ENCODE results near the gene MYMX.

MYMX gene

GRCh38 chr6:44260451-44261297, 43.9 kb downstream of the MYMX start:
- Histone ChIP-seq H2BK120ac (ENCODE audit: low read depth, low read length) (no peak overlapping the region), H3K27ac (replicated peaks; ENCODE audit: low read length) (no peak overlapping the region), H3K4me2 (ENCODE audit: insufficient read depth, low read length, poor library complexity, severe bottlenecking) (no peak overlapping the region), H2BK12ac (ENCODE audit: low read length) (no peak overlapping the region), H2BK5ac (ENCODE audit: low read length) (no peak overlapping the region), H3K36me3 (replicated peaks in 1 of 2; ENCODE audit: control insufficient read depth in 2 of 2, insufficient read depth in 2 of 2, low read length in 2 of 2) (peaks cover 16 to 54% of the 10 kb centered on the region in 2 donors), H3K9me3 (replicated peaks in 1 of 2; ENCODE audit: control insufficient read depth in 2 of 2, insufficient read depth in 1 of 2, low read depth in 1 of 2, low read length in 2 of 2) (no peaks in the 10 kb centered on the region), H3K9ac (ENCODE audit: low read depth, low read length, poor library complexity) (no peak overlapping the region), H3K4ac (ENCODE audit: low read length) (no peak overlapping the region), H4K8ac (ENCODE audit: low read depth, low read length) (no peak overlapping the region), H3K27me3 (ENCODE audit: control insufficient read depth in 3 of 3, insufficient read depth in 3 of 3, low read depth in 1 of 3, low read length in 3 of 3) (no peaks in the 10 kb centered on the region), H3K79me1 (ENCODE audit: low read depth, low read length) (peaks cover 2% of the 10 kb centered on the region), H3K18ac (ENCODE audit: low read length) (no peak overlapping the region), H2AFZ (ENCODE audit: low read length) (no peak overlapping the region), H3K4me3 (ENCODE audit: low read length in 2 of 2) (no peak overlapping the region), H3K14ac (ENCODE audit: low read length) (no peak overlapping the region), H2AK5ac (ENCODE audit: low read depth, low read length) (no peak overlapping the region), H3K4me1 (ENCODE audit: control insufficient read depth in 2 of 2, insufficient read depth in 1 of 2, low read depth in 1 of 2, low read length in 2 of 2) (peaks cover 29% of the 10 kb centered on the region in 2 donors), H4K91ac (ENCODE audit: low read depth, low read length, poor library complexity) (no peak overlapping the region), H3K23ac (ENCODE audit: low read depth, low read length, poor library complexity) (no peak overlapping the region), H2BK15ac (ENCODE audit: low read length) (no peak overlapping the region)
- no CpG with 5 or more reads among the region's 6 CpGs for WGBS, 2 donors (ENCODE audit: extremely low coverage in 2 of 2, insufficient read length in 2 of 2, insufficient replicate concordance in 1 of 2)
- no peak for DNase-seq (ENCODE audit: low spot score)

GRCh38 chr6:44261581-44261980, 44.9 kb downstream of the MYMX start:
- Histone ChIP-seq H2BK12ac (ENCODE audit: low read length) (no peak overlapping the region), H4K8ac (ENCODE audit: low read depth, low read length) (no peak overlapping the region), H2AFZ (ENCODE audit: low read length) (no peak overlapping the region), H3K4me3 (ENCODE audit: low read length in 2 of 2) (no peak overlapping the region), H3K4me1 (ENCODE audit: control insufficient read depth in 2 of 2, insufficient read depth in 1 of 2, low read depth in 1 of 2, low read length in 2 of 2) (peaks cover 20 to 23% of the 10 kb centered on the region in 2 donors), H2AK5ac (ENCODE audit: low read depth, low read length) (no peak overlapping the region), H4K91ac (ENCODE audit: low read depth, low read length, poor library complexity) (no peak overlapping the region), H3K27me3 (ENCODE audit: control insufficient read depth in 3 of 3, insufficient read depth in 3 of 3, low read depth in 1 of 3, low read length in 3 of 3) (no peaks in the 10 kb centered on the region), H3K14ac (ENCODE audit: low read length) (no peak overlapping the region), H3K4me2 (ENCODE audit: insufficient read depth, low read length, poor library complexity, severe bottlenecking) (no peak overlapping the region), H3K18ac (ENCODE audit: low read length) (no peak overlapping the region), H3K36me3 (replicated peaks in 1 of 2; ENCODE audit: control insufficient read depth in 2 of 2, insufficient read depth in 2 of 2, low read length in 2 of 2) (peaks cover 14 to 49% of the 10 kb centered on the region in 2 donors), H3K9me3 (replicated peaks in 1 of 2; ENCODE audit: control insufficient read depth in 2 of 2, insufficient read depth in 1 of 2, low read depth in 1 of 2, low read length in 2 of 2) (no peaks in the 10 kb centered on the region), H3K79me1 (ENCODE audit: low read depth, low read length) (peaks cover 2% of the 10 kb centered on the region), H3K23ac (ENCODE audit: low read depth, low read length, poor library complexity) (peak overlapping the region; percentile 37), H2BK120ac (ENCODE audit: low read depth, low read length) (no peak overlapping the region), H2BK5ac (ENCODE audit: low read length) (no peak overlapping the region), H3K4ac (ENCODE audit: low read length) (no peak overlapping the region), H2BK15ac (ENCODE audit: low read length) (no peak overlapping the region), H3K9ac (ENCODE audit: low read depth, low read length, poor library complexity) (no peak overlapping the region), H3K27ac (replicated peaks; ENCODE audit: low read length) (no peak overlapping the region)
- DNase-seq (ENCODE audit: low spot score), result no peak
- WGBS, 2 donors (ENCODE audit: extremely low coverage in 2 of 2, insufficient read length in 2 of 2, insufficient replicate concordance in 1 of 2), result no CpG with 5 or more reads among the region's 8 CpGs

GRCh38 chr6:44262467-44263353, 46.0 kb downstream of the MYMX start:
- Histone ChIP-seq H3K4me1 (ENCODE audit: control insufficient read depth in 2 of 2, insufficient read depth in 1 of 2, low read depth in 1 of 2, low read length in 2 of 2) (peaks cover 17 to 29% of the 10 kb centered on the region in 2 donors), H4K91ac (ENCODE audit: low read depth, low read length, poor library complexity) (no peak overlapping the region), H3K9me3 (replicated peaks in 1 of 2; ENCODE audit: control insufficient read depth in 2 of 2, insufficient read depth in 1 of 2, low read depth in 1 of 2, low read length in 2 of 2) (no peaks in the 10 kb centered on the region), H4K8ac (ENCODE audit: low read depth, low read length) (no peak overlapping the region), H3K79me1 (ENCODE audit: low read depth, low read length) (peaks cover 2% of the 10 kb centered on the region), H3K9ac (ENCODE audit: low read depth, low read length, poor library complexity) (no peak overlapping the region), H2BK15ac (ENCODE audit: low read length) (peak overlapping the region; percentile 17), H3K18ac (ENCODE audit: low read length) (peak overlapping the region; percentile 55), H2BK5ac (ENCODE audit: low read length) (no peak overlapping the region), H3K4me3 (ENCODE audit: low read length in 2 of 2) (peak overlapping the region in 1 of 2 donors; percentile 83), H2AFZ (ENCODE audit: low read length) (no peak overlapping the region), H2BK120ac (ENCODE audit: low read depth, low read length) (no peak overlapping the region), H3K14ac (ENCODE audit: low read length) (no peak overlapping the region), H3K4me2 (ENCODE audit: insufficient read depth, low read length, poor library complexity, severe bottlenecking) (no peak overlapping the region), H3K27ac (replicated peaks; ENCODE audit: low read length) (no peak overlapping the region), H3K23ac (ENCODE audit: low read depth, low read length, poor library complexity) (no peak overlapping the region), H3K36me3 (replicated peaks in 1 of 2; ENCODE audit: control insufficient read depth in 2 of 2, insufficient read depth in 2 of 2, low read length in 2 of 2) (peaks cover 14 to 49% of the 10 kb centered on the region in 2 donors), H3K4ac (ENCODE audit: low read length) (no peak overlapping the region), H2AK5ac (ENCODE audit: low read depth, low read length) (peak overlapping the region; percentile 6), H2BK12ac (ENCODE audit: low read length) (no peak overlapping the region), H3K27me3 (ENCODE audit: control insufficient read depth in 3 of 3, insufficient read depth in 3 of 3, low read depth in 1 of 3, low read length in 3 of 3) (no peaks in the 10 kb centered on the region)
- DNase-seq (ENCODE audit: low spot score), result no peak
- no CpG with 5 or more reads among the region's 7 CpGs for WGBS, 2 donors (ENCODE audit: extremely low coverage in 2 of 2, insufficient read length in 2 of 2, insufficient replicate concordance in 1 of 2)

Data from neuronal stem cell (in vitro differentiated cells).